Middle frontal gyrus (tissue), 1 donor: ENCODE results near the gene PLXDC2.
"Not testable (repeated sequence)": the region's sequence is repeated elsewhere in the genome, so short reads cannot be mapped to it uniquely, and the experiment has no call there.

Experiments
- DNase-seq: peaks from one replicate; pipeline ENCODE4 v3.0.0-alpha.2; 2015; ENCODE audit warnings: low spot score; ENCODE audit errors: extremely low spot score

PLXDC2 gene

DNA sequence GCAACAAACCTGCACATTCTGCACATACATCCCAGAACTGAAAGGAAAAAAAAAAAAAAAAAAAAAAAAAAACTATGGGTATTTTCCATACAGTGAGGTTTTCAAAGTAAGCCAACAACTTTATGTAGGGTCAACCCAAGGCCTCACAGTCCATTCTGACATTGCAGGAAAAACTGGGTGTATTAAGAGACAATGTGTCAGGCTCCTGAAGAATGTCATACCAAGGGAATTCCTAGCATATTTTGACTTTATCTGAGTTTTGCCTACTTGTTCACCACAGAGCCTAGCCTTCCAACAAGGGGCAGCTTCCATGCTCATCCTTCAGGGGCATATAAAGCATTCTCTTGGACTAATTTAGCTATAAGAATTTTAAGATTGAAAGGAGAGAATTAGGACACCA lies 368.9 kb downstream of the PLXDC2 start:
- no peak for DNase-seq

DNA sequence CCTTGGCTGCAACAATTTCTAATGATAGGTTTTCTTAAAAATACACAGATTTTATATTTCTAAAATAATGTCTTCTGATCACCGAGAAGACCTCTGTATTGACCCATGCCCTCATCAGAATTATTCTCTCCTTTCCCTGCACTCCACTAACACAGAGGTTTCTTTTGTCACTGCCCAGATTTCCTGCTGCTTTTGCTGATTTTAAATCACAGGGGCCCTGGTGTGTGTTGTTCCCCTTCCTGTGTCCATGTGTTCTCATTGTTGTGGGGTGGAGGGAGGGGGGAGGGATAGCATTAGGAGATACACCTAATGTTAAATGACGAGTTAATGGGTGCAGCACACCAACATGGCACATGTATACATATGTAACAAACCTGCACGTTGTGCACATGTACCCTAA lies 375.2 kb downstream of the PLXDC2 start:
- DNase-seq: not testable (repeated sequence)

DNA sequence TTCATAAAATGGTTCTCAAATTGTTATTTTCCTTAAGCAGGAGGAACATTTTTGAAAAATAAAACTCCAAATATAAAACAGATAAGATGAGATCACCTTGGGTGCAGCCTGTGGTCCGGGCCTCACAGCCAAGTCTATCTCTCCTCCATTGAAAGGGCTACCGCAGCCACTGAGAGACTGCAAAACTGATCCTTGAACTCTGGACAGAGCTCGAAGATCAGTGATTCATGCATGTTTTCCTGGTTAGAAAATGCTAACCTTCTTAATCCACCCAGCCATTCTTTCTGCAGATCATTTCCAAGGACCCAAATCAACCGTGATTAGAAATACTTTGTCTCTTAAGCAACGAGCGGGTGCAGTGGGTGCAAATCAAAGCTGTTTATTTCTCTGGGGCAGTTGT lies 378.8 kb downstream of the PLXDC2 start:
- DNase-seq: no peak

DNA sequence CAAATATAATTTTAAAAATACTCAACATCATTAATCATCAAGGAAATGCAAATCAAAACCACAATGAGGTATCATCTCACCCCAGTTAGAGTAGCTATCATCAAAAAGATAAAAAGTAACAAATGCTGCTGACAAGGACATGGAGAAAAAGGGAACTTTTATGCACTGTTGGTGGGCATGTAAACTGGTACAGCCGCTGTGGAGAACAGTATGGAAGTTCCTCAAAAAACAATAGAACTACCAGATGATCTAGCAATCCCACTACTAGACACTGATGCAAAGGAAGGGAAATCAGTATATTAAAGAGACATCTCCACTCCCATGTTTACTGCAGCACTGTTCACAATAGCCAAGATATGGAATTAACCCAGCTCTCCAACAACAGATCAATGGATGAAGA lies 384.5 kb downstream of the PLXDC2 start:
- no peak for DNase-seq

DNA sequence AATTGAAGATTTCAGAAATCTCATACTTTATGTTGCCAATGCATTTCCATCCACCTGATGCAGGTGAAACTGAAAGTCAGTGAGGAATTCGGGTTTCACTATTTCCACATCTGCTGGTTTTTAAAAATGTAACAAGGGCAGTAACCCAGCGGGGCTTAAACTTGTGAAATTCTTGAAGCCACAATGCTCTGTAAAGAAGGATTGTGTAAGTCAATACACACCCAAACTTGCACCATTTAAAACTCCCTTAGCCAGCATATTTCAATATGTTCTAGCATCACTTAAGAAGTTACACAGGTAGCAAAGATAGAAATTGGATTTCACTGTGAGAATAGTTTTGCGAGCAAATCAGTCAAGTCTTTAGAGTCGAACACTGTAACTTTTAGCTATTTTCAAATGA lies 386.1 kb downstream of the PLXDC2 start:
- DNase-seq: no peak

DNA sequence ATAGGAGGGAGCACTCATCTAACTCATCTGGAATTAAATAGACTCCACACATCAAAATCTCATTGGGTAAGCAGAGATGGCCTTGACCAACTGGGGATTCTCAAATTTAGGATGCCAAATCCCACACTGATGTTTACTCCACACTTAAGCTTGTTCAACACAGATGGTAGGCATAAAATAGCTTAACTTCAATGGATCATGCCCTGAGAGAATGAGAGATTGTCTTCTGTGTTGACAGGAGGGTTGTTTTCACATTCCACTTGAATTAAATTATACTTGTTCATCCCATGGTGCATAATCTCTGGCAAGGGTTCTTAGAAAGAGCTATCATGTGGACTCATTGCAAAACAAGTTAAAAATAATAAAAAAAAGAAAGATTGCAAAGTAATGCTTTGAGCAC lies 391.4 kb downstream of the PLXDC2 start:
- DNase-seq: no peak

DNA sequence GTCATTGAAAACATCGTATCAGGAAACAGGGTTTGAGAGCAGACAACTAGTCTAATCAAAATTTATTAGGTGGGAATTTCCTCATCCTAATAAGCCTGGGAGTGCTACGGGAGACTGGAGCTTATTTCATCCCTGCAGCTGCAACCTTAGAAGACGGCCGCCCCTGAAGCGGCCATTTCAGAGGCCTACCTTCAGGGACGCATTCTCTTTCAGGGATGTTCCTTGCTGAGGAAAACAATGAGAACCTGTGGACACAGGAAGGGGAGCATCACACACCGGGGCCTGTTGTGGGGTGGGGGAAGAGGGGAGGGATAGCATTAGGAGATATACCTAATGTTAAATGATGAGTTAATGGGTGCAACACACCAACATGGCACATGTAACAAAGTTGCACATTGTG lies 392.9 kb downstream of the PLXDC2 start:
- not testable (repeated sequence) for DNase-seq

DNA sequence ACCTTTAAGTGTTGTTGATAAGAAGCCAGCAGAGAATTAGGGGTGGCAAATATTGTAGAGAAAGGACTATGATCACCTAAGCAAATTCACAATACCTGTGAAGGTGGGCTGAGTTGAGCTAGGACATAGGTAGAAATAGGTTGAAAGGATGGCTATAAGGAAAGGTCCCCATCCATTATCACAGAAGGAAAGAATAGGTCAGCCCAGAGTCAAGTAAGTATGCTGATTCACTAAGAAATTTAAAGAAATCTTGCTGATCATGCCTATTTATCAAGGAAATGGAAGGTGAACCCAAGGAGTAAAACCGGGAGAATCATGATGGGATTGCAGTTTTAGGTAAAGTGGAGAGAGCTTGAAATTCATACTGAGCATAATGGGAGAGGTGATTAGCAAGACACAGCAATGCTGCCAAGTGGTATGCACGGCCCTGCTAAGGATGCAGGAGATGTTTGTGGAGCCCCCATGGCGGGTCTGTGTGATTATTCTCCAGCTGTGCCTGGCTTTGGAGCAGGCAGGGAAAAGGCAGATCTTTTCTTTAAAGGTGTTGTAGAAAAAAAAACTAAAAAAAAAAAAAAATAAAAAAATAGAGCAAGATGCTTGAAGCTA lies 399.4 kb downstream of the PLXDC2 start:
- DNase-seq: no peak

DNA sequence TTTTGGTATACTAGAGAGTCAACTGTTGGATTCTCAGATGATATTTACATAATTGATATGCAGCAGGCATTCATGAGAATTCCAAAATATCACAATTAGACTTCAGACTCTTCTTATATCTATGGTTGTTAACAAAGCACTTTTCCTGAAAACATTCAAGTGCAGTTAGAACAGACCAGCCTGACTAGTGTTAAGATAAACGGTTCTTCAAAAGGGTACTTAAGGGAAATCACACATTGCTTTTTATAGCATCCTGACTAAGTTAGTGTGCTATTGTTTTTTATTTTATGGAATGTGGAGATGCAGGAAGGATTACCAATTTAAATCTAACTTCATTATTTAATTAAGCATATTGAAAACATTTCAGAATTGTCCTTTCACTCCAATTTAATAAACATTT lies 405.1 kb downstream of the PLXDC2 start:
- no peak for DNase-seq

DNA sequence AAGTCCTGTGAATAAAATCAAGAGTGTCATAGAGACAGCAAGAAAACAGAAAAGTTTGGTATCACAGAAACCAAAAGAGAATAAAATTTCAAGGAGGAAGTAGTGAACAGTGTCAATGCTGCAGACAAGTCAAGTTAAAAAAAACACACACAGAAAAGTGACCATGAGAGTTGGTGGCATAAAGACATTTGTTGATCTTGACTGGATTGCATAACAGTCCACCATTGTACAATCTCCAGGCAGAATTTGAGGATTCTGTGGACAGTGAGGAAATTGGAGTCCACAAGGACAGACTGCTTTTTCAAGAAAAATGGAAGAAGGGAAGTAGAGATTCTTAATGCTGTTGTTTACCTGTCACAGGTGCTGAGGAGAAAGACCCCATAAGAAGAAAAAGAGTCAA lies 412.5 kb downstream of the PLXDC2 start:
- no peak for DNase-seq

DNA sequence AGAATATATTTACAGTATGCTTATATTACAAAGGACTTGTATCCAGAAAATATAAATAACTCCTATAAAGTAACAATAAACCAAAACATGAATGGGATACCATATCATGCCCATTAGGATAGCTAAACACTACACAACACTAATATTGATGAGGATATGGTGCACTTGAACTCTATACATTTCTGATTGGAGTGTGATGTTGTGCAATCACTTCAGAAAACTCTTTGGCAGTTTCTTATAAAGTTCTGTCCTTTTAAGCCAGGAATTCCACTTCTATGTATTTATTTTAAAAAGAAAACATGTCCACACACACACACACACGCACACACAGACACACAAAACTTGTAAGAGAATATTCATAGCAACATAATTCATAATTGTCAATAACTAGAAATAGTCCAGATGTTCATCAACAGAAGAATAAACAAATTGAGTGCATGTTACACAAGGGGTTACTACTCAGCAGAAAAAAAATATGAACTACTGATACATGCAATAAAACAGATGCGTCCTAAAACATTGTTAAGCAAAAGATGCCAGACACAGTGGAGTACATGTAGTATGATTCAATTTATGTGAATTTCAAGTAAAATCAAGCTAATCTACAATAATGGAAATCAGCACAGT lies 416.0 kb downstream of the PLXDC2 start:
- DNase-seq: no peak

DNA sequence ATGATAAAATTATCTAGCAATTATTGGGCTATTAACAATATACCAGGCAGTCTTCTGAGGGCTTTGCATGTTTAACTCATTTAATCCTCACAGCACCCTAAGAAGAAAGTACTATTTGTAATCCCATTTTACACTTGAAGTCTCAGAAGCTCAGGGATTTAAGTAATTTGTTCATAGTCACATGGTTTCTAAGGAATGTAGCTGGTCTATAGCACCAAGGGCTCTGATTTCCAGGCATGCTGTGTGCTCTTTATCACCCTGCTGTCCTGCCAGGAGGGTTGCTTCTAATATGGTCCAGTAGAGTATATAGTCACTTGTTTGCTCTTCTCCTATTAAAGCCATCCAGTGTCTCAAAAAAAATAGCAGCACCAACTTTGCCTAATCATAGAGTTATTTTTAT lies 417.2 kb downstream of the PLXDC2 start:
- no peak for DNase-seq

DNA sequence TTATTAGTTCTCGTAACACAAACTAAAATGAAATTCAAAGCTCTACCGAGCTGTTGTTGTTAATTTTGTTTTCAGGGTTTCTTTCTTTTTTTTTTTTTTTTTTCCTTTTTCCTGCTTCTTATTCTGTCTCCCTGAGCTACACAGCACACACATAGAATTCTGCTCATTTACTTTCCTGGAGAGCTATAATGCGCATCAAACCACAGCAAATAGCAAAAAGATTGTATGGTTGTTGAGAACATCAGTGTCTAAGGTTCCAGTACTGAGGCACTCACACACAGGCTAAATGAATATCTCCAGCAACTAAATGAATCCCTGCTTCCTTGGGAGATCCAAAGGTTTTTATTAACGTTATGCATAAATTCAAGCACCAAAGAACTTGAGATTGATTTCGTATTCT lies 418.3 kb downstream of the PLXDC2 start:
- no peak for DNase-seq

DNA sequence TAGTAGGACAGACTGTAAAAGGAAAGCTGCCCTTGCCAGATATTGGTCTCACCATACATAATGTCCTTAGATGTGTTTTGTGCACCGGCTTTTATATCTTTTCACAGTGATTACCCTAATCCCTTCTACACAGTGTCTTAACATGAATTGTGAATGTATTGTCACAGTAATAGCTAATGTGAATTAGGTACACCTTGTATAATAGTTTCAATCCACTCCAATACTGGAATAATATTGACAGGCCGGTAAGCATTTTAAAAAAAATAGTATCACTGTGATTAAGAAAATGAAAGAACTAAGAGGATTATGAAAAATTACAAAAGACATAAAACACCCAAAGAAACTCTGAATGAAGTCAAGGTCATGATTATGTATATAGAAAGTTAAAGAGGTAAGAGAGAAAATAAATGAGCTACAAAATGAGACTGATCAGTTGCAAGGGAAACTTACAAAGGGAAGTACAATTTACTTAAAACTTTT lies 420.9 kb downstream of the PLXDC2 start:
- DNase-seq: no peak

DNA sequence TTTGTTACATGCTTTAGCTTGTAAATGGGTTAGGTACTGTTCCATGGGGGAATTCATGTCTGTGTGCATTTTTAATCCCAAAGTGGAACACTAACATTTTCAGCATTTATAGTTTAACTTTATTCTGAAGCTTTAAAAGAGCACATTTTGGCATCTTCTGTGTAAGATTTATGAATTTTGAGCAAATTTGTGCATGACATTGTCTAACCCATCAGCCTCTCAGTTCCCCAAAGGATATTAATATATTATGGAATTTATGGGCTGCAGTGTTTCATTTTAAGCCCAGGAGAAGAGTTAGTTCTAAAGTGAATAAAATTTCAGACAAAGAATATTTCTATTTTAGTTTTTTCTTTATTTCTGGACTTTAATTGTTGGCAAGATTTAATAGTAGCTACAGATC lies 421.4 kb downstream of the PLXDC2 start:
- DNase-seq: no peak

DNA sequence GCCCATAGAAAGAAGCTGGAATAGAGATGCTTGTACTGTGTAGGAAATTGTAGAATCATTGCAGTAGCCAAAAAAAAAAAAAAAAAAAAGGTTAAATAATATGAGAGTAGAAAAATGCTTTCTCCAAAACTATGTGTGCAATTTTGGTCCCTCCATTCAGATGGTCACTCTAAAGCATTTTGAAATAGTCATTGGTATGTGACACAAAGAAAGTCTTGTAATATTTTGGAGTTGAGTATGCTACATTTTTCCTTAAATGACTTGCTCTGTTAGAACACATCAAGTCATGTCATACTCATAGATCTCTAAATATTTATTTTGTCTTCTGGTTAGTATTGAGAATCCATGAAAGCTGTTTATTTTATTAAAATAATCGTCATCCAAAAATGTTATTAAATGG lies 424.4 kb downstream of the PLXDC2 start:
- DNase-seq: no peak

DNA sequence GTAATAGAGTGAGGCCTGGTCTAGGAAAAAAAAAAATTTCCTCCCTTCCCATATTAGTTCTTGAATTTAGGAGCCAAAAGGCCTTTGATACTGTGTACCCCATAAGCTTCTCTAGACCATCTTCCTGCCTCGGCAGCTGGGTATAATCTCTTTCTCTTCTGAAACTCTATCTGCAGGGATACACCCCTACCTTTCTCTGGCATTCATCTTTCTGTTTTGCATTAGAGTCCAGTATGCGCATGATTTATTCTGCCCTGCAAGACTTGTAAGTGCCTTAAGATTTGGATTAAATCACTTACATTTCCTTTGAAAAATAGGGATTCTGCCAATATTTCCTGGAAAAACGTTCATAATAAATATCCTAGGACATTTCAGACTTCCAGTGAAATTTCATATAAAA lies 431.2 kb downstream of the PLXDC2 start:
- DNase-seq: no peak

DNA sequence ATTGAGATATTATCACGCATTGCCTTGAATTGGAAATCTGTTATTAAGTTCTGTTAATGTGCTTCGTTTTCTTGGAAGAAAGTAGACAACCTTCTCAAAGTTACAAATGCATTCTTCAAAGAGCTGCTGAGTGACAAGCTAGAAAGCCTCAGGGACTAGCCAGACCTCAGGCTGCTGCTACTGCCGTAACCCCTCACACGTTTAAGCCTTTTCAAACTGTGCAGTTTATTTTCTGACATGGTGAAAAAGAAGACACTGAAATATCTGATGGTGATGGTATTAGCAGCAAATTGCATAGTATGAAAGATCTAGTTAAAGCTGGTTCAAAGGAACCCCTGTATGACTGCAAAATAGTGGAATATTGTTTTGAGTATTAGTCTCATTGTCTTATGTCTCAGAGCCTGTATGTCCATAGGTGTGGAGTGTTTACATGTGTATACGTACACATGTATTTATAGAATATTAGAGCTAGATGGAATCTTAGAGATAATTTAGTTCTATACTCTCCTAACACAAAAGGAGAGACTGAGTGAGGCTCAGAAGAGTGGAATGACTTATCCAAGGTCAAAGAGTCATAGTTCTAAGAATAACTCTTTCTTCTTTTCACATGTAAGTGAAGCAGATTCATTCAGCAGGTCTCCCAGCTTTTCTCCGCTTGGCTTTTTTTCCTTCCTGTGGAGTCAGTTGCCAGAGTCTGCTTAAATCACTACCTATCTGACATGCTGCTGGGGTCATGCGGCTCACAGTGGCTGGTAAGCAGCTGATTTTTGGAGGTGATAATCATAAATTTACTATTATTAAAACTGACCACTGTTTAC lies 431.9 kb downstream of the PLXDC2 start:
- no peak for DNase-seq

DNA sequence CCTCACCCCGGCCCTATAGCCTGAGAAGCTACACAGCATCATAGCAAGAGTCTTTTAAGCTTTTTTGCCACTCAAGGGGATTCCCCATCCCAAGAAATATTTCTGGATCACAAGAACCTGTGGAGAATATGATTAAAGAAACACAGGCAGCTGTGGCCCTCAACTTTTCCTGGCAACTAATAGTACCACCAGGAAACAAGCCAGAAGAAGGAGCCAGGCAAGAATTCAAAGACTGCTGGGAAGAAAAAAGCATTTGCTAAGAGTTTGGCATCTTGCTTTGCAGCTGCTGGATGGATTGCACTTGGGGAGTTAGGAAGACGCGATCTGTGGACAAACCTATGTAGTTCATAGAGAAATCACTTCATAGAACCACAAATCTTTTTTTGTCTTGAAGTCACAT lies 437.8 kb downstream of the PLXDC2 start:
- no peak for DNase-seq

DNA sequence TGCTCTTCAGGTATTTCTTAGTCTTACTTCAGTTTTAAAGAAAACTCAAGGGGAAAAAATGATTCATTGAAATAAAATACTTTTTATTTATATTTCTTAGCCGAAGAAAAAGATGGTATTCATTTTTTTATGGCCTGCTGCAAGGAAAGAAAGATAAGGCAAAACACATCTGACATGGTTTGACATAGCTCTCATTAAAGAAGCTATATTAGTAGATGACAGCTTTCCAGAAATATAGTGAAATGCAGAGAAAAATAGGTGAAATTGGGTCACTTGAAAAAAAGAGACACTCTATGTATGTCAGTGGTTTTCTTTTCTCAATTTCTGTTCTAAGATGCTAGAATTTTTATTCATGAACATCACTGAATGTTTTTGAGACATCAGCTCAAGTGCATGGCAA lies 438.3 kb downstream of the PLXDC2 start:
- DNase-seq: no peak

DNA sequence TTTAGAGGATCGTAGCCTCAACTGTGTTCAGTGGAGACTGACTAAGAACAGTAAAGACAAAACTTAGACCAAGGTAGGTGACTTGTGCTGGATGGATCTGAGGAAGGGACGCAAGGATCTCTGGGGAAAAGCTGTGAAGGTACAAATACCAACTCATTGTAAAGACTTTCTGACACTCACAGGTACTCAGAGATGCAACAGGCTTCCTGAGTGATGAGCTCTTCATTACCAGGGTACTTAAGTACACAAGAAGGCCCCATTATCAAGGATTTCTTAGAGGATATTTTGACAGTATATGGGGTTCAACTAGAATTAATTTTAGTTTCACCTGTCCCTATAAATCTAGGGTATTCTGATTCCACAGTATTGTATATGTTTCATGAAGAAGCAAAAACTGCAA lies 440.7 kb downstream of the PLXDC2 start:
- no peak for DNase-seq

DNA sequence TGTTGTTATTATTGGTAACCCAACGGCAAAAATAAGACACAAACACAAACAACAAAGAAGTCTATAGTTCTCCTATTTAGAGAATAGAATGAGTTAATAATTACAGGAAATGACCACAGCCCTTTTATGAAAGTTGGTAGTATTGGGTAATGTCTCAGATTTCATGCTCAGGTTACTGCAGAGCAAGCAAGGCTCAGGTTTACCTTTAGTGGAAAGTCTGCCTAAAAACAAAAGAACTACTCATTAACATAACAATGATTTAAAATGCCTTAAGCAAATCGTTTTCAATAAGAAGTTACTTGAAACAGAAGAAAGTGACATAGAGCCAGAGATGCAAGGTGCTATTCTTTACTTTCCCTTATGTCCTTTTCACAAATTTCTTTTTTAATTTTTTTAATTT lies 441.2 kb downstream of the PLXDC2 start:
- no peak for DNase-seq

DNA sequence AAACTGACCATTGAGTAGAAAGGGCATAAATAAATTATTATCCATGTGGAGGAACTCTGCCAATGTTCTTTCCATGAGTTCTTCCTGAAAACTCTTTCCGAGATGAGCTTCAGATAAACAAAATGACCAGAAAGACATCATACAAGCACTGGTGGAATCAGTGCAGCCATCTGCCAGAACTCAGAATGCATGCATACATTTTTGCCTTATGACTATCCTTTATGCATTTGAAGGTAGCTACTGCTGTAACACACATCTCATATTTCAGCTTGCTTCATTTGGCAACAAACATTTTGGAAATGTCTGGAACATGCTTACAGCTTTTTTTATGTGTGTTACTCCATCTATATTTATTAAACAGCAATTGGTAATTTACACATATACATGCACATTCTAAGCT lies 448.9 kb downstream of the PLXDC2 start:
- no peak for DNase-seq
